ENCODE measurements around the gene ADGRE1.

Gene ADGRE1

DNA sequence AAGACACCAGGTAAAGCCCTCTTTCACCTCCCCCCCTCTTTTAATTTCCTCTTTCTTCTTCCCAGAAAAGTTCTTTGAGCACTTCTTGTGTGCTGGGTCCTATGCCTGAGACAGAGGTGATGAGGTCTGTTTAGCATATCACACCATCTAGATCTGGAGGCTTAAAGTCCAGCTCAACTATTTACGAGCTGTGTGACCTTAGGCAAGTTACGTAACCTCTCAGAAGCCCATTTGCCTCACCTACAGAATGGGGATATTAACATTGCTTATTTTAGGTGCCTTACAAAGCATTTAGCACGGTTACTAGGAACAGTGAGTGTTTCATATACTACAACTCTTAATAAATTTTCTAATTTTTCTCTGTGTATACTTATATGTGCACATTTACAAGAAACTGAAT is 47.7 kb downstream of the ADGRE1 start:
- Histone ChIP-seq H3K9ac (ENCODE audit: low read length) (no peak overlapping the region), H4K91ac (ENCODE audit: low read depth, low read length) (no peak overlapping the region), H3K79me1 (ENCODE audit: low read length) (no peaks in the 10 kb centered on the region), H3K4me2 (ENCODE audit: low read length) (no peak overlapping the region), H3K27me3 (ENCODE audit: insufficient read depth, low read length) (no peaks in the 10 kb centered on the region), H2AFZ (ENCODE audit: insufficient read depth, low read length, poor library complexity) (no peak overlapping the region), H2BK5ac (ENCODE audit: low read depth, low read length, poor library complexity) (no peak overlapping the region), H3K36me3 (ENCODE audit: control insufficient read depth in 1 of 2, insufficient read depth in 2 of 2, low read length in 2 of 2) (no peaks in the 10 kb centered on the region), H3K4ac (ENCODE audit: low read depth, low read length) (no peak overlapping the region), H4K12ac (ENCODE audit: low read depth, low read length) (no peak overlapping the region), H2BK12ac (ENCODE audit: low read length) (no peak overlapping the region), H2AK5ac (ENCODE audit: low read length) (no peak overlapping the region), H3K23ac (ENCODE audit: low read length) (no peak overlapping the region), H2BK120ac (ENCODE audit: insufficient read depth, low read length, poor library complexity) (no peak overlapping the region), H3K27ac (ENCODE audit: low read depth, low read length) (no peak overlapping the region), H3K4me3 (ENCODE audit: low read depth, low read length) (no peak overlapping the region), H3K79me2 (ENCODE audit: control insufficient read depth, insufficient read depth, low read length, poor library complexity) (no peaks in the 10 kb centered on the region), H3K9me3 (ENCODE audit: insufficient read depth, low read depth, low read length) (peaks cover 20% of the 10 kb centered on the region), H4K8ac (ENCODE audit: low read depth, low read length) (no peak overlapping the region), H3K18ac (ENCODE audit: low read length) (no peak overlapping the region), H3K4me1 (ENCODE audit: control insufficient read depth in 1 of 2, insufficient read depth in 2 of 2, low read length in 2 of 2) (no peaks in the 10 kb centered on the region), H3K14ac (ENCODE audit: low read length) (no peak overlapping the region)
- no peak for DNase-seq
- WGBS (ENCODE audit: extremely low coverage, insufficient coverage, insufficient read length) = no CpG with 5 or more reads among the region's 3 CpGs

GRCh38 chr19:6935618-6936017 is 48.2 kb downstream of the ADGRE1 start:
- Histone ChIP-seq H3K4me1 (ENCODE audit: control insufficient read depth in 1 of 2, insufficient read depth in 2 of 2, low read length in 2 of 2) (no peaks in the 10 kb centered on the region), H3K18ac (ENCODE audit: low read length) (no peak overlapping the region), H3K27ac (ENCODE audit: low read depth, low read length) (no peak overlapping the region), H3K23ac (ENCODE audit: low read length) (no peak overlapping the region), H3K4ac (ENCODE audit: low read depth, low read length) (no peak overlapping the region), H3K4me2 (ENCODE audit: low read length) (no peak overlapping the region), H4K91ac (ENCODE audit: low read depth, low read length) (no peak overlapping the region), H3K9me3 (ENCODE audit: insufficient read depth, low read depth, low read length) (peaks cover 20% of the 10 kb centered on the region), H4K12ac (ENCODE audit: low read depth, low read length) (no peak overlapping the region), H2BK12ac (ENCODE audit: low read length) (no peak overlapping the region), H3K79me2 (ENCODE audit: control insufficient read depth, insufficient read depth, low read length, poor library complexity) (no peaks in the 10 kb centered on the region), H2BK5ac (ENCODE audit: low read depth, low read length, poor library complexity) (no peak overlapping the region), H3K79me1 (ENCODE audit: low read length) (no peaks in the 10 kb centered on the region), H3K4me3 (ENCODE audit: low read depth, low read length) (no peak overlapping the region), H3K9ac (ENCODE audit: low read length) (no peak overlapping the region), H3K36me3 (ENCODE audit: control insufficient read depth in 1 of 2, insufficient read depth in 2 of 2, low read length in 2 of 2) (no peaks in the 10 kb centered on the region), H3K14ac (ENCODE audit: low read length) (no peak overlapping the region), H2AFZ (ENCODE audit: insufficient read depth, low read length, poor library complexity) (no peak overlapping the region), H2BK120ac (ENCODE audit: insufficient read depth, low read length, poor library complexity) (no peak overlapping the region), H4K8ac (ENCODE audit: low read depth, low read length) (no peak overlapping the region), H3K27me3 (ENCODE audit: insufficient read depth, low read length) (no peaks in the 10 kb centered on the region), H2AK5ac (ENCODE audit: low read length) (no peak overlapping the region)
- DNase-seq = no peak
- no CpG with 5 or more reads among the region's 5 CpGs for WGBS (ENCODE audit: extremely low coverage, insufficient coverage, insufficient read length)

DNA sequence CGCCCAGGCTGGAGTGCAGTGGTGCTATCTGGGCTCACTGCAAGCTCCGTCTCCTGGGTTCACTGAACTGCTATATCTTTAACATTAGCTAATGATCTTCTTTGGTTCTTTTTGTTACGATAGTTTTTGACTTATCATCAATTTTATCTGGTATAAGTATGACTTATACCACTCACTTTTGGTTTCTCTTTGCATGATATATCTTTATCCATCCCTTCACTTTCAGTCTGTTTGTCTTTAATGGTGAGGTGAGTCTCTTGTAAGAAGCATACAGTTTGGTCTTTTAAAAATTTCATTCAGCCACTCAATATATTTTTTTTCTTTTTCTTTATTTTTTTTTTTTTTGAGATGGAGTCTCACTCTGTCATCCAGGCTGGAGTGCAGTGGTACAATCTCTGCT is 58.4 kb downstream of the ADGRE1 start:
- Histone ChIP-seq H4K8ac (ENCODE audit: low read depth, low read length) (no peak overlapping the region), H2BK120ac (ENCODE audit: insufficient read depth, low read length, poor library complexity) (no peak overlapping the region), H3K79me1 (ENCODE audit: low read length) (no peaks in the 10 kb centered on the region), H3K79me2 (ENCODE audit: control insufficient read depth, insufficient read depth, low read length, poor library complexity) (no peaks in the 10 kb centered on the region), H3K36me3 (ENCODE audit: control insufficient read depth in 1 of 2, insufficient read depth in 2 of 2, low read length in 2 of 2) (no peaks in the 10 kb centered on the region), H2AFZ (ENCODE audit: insufficient read depth, low read length, poor library complexity) (no peak overlapping the region), H3K4me3 (ENCODE audit: low read depth, low read length) (no peak overlapping the region), H3K4ac (ENCODE audit: low read depth, low read length) (no peak overlapping the region), H3K9me3 (ENCODE audit: insufficient read depth, low read depth, low read length) (peaks cover 12% of the 10 kb centered on the region), H3K4me2 (ENCODE audit: low read length) (no peak overlapping the region), H3K18ac (ENCODE audit: low read length) (no peak overlapping the region), H3K27me3 (ENCODE audit: insufficient read depth, low read length) (no peaks in the 10 kb centered on the region), H4K12ac (ENCODE audit: low read depth, low read length) (no peak overlapping the region), H2BK12ac (ENCODE audit: low read length) (no peak overlapping the region), H3K9ac (ENCODE audit: low read length) (no peak overlapping the region), H4K91ac (ENCODE audit: low read depth, low read length) (no peak overlapping the region), H3K14ac (ENCODE audit: low read length) (no peak overlapping the region), H3K27ac (ENCODE audit: low read depth, low read length) (no peak overlapping the region), H3K23ac (ENCODE audit: low read length) (no peak overlapping the region), H3K4me1 (ENCODE audit: control insufficient read depth in 1 of 2, insufficient read depth in 2 of 2, low read length in 2 of 2) (no peaks in the 10 kb centered on the region), H2AK5ac (ENCODE audit: low read length) (no peak overlapping the region), H2BK5ac (ENCODE audit: low read depth, low read length, poor library complexity) (no peak overlapping the region)
- no peak for DNase-seq
- WGBS (ENCODE audit: extremely low coverage, insufficient coverage, insufficient read length) = no CpG with 5 or more reads among the region's 3 CpGs

GRCh38 chr19:6947745-6948144 is 60.4 kb downstream of the ADGRE1 start:
- H2AFZ ChIP-seq (ENCODE audit: insufficient read depth, low read length, poor library complexity) = no peak overlapping the region
- no peak overlapping the region for H3K18ac ChIP-seq (ENCODE audit: low read length)
- H3K4me1 ChIP-seq (ENCODE audit: control insufficient read depth in 1 of 2, insufficient read depth in 2 of 2, low read length in 2 of 2) = no peaks in the 10 kb centered on the region
- H3K9ac ChIP-seq (ENCODE audit: low read length) = no peak overlapping the region
- H3K36me3 ChIP-seq (ENCODE audit: control insufficient read depth in 1 of 2, insufficient read depth in 2 of 2, low read length in 2 of 2) = no peaks in the 10 kb centered on the region
- no CpG with 5 or more reads among the region's 5 CpGs for WGBS (ENCODE audit: extremely low coverage, insufficient coverage, insufficient read length)
- H4K8ac ChIP-seq (ENCODE audit: low read depth, low read length) = no peak overlapping the region
- DNase-seq = no peak
- no peak overlapping the region for H3K4me2 ChIP-seq (ENCODE audit: low read length)
- H3K4me3 ChIP-seq (ENCODE audit: low read depth, low read length) = peak overlapping the region; percentile 54
- no peak overlapping the region for H2AK5ac ChIP-seq (ENCODE audit: low read length)
- H2BK120ac ChIP-seq (ENCODE audit: insufficient read depth, low read length, poor library complexity) = no peak overlapping the region
- no peak overlapping the region for H4K12ac ChIP-seq (ENCODE audit: low read depth, low read length)
- H3K79me2 ChIP-seq (ENCODE audit: control insufficient read depth, insufficient read depth, low read length, poor library complexity) = no peaks in the 10 kb centered on the region
- H3K9me3 ChIP-seq (ENCODE audit: insufficient read depth, low read depth, low read length) = peaks cover 8% of the 10 kb centered on the region
- H4K91ac ChIP-seq (ENCODE audit: low read depth, low read length) = no peak overlapping the region
- no peaks in the 10 kb centered on the region for H3K79me1 ChIP-seq (ENCODE audit: low read length)
- no peak overlapping the region for H3K23ac ChIP-seq (ENCODE audit: low read length)
- H3K14ac ChIP-seq (ENCODE audit: low read length) = no peak overlapping the region
- no peak overlapping the region for H3K4ac ChIP-seq (ENCODE audit: low read depth, low read length)
- no peak overlapping the region for H2BK5ac ChIP-seq (ENCODE audit: low read depth, low read length, poor library complexity)
- H3K27ac ChIP-seq (ENCODE audit: low read depth, low read length) = no peak overlapping the region
- no peak overlapping the region for H2BK12ac ChIP-seq (ENCODE audit: low read length)
- no peaks in the 10 kb centered on the region for H3K27me3 ChIP-seq (ENCODE audit: insufficient read depth, low read length)
